ENCODE results near the gene AKNA.

DNA sequence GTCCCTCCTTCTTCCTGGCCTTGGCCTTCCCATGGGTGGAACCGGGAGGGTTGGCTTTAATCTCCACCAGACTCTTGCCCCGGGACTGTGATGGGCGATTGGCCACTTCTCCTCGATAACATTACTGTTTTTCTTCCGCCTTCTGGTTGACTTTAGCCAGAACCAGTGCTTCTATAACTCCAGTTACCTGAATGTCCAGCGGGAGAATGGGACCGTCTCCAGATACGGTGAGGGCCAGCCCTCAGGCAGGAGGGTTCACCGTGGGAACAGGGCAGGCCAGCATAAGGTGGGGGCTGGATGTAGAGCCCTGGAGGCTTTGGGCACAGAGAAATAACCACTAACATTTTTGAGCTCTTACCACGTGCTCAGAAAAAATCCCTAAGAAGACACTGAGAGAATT is 57.1 kb downstream of the AKNA start:
- TF ChIP-seq, protein P1, sequence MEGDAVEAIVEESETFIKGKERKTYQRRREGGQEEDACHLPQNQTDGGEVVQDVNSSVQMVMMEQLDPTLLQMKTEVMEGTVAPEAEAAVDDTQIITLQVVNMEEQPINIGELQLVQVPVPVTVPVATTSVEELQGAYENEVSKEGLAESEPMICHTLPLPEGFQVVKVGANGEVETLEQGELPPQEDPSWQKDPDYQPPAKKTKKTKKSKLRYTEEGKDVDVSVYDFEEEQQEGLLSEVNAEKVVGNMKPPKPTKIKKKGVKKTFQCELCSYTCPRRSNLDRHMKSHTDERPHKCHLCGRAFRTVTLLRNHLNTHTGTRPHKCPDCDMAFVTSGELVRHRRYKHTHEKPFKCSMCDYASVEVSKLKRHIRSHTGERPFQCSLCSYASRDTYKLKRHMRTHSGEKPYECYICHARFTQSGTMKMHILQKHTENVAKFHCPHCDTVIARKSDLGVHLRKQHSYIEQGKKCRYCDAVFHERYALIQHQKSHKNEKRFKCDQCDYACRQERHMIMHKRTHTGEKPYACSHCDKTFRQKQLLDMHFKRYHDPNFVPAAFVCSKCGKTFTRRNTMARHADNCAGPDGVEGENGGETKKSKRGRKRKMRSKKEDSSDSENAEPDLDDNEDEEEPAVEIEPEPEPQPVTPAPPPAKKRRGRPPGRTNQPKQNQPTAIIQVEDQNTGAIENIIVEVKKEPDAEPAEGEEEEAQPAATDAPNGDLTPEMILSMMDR (IDR thresholded peaks at IDR 0.05): no peak
- TF ChIP-seq POLR2A (IDR thresholded peaks at IDR 0.05; ENCODE audit: low read depth): no peak
